ENCODE measurements around the gene TOP2B.

The TOP2B gene

DNA sequence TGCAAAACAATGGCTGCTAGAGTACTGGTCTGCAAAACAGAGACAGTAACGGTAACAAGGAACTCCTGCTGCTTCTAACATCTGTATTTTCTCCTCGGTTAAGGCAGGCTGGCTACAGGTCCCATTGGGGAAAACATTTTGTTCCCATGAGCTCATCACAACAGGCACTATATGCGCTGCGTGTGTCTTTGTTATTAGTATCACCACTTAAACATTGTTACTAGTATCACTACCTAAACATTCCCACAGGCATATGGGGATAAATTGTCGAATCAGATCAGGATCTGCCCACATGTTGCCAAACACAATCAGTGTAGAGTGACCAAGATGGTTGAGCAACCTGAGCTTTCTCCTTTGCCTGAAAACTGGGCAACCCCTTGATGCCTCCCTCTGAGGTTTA, 77.2 kb downstream of the TOP2B start:
- TF ChIP-seq HOXD13 (CRISPR knock-in tag; IDR thresholded peaks at IDR 0.05; ENCODE audit: borderline replicate concordance) (no peak), ZNF121 (tag by site-specific recombination; IDR thresholded peaks at IDR 0.05) (no peak), SP2 (tag by site-specific recombination; IDR thresholded peaks at IDR 0.05) (no peak), GFI1B (tag by site-specific recombination; IDR thresholded peaks at IDR 0.05) (no peak), ZNF354C (tag by site-specific recombination; IDR thresholded peaks at IDR 0.05; ENCODE audit: borderline replicate concordance, low read depth) (no peak), ZSCAN23 (tag by site-specific recombination; IDR thresholded peaks at IDR 0.05) (no peak), KLF17 (tag by site-specific recombination; IDR thresholded peaks at IDR 0.05) (no peak), ZNF521 (tag by site-specific recombination; IDR thresholded peaks at IDR 0.05) (no peak), ZNF510 (tag by site-specific recombination; IDR thresholded peaks at IDR 0.05; ENCODE audit: insufficient replicate concordance) (no peak), ZNF514 (tag by site-specific recombination; IDR thresholded peaks at IDR 0.05) (no peak), EGR2 (tag by site-specific recombination; IDR thresholded peaks at IDR 0.05; ENCODE audit: low read depth) (no peak), ZNF624 (tag by site-specific recombination; IDR thresholded peaks at IDR 0.05) (no peak), ZNF19 (tag by site-specific recombination; IDR thresholded peaks at IDR 0.05; ENCODE audit: low read depth) (no peak), ZNF174 (tag by site-specific recombination; IDR thresholded peaks at IDR 0.05) (no peak)
- TF ChIP-seq, protein P1, sequence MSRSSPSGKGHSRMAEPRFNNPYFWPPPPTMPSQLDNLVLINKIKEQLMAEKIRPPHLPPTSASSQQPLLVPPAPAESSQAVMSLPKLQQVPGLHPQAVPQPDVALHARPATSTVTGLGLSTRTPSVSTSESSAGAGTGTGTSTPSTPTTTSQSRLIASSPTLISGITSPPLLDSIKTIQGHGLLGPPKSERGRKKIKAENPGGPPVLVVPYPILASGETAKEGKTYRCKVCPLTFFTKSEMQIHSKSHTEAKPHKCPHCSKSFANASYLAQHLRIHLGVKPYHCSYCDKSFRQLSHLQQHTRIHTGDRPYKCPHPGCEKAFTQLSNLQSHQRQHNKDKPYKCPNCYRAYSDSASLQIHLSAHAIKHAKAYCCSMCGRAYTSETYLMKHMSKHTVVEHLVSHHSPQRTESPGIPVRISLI (tag by site-specific recombination; IDR thresholded peaks at IDR 0.05): no peak
- TF ChIP-seq, protein P2, sequence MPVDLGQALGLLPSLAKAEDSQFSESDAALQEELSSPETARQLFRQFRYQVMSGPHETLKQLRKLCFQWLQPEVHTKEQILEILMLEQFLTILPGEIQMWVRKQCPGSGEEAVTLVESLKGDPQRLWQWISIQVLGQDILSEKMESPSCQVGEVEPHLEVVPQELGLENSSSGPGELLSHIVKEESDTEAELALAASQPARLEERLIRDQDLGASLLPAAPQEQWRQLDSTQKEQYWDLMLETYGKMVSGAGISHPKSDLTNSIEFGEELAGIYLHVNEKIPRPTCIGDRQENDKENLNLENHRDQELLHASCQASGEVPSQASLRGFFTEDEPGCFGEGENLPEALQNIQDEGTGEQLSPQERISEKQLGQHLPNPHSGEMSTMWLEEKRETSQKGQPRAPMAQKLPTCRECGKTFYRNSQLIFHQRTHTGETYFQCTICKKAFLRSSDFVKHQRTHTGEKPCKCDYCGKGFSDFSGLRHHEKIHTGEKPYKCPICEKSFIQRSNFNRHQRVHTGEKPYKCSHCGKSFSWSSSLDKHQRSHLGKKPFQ (tag by site-specific recombination; IDR thresholded peaks at IDR 0.05): no peak
- ChIA-PET CTCF (no interaction called here), POLR2A (interaction anchor here (0.5 kb wide), 1 partner anchor 1076 kb away, joined by 3 read pairs; no protein-coding TSS in a partner anchor)
- H3K4me3 ChIP-seq (ENCODE audit: low read depth, low read length): no peak overlapping the region
- H3K27ac ChIP-seq (ENCODE audit: extremely low read depth, low read depth, low read length): no peak overlapping the region
- no peaks in the 10 kb centered on the region for H3K9me3 ChIP-seq (ENCODE audit: control insufficient read depth, insufficient read depth, low read depth, low read length)
- H3K36me3 ChIP-seq (ENCODE audit: control insufficient read depth in 2 of 2, insufficient read depth in 1 of 2, low read length in 2 of 2): no peaks in the 10 kb centered on the region
- no peaks in the 10 kb centered on the region for H3K4me1 ChIP-seq (ENCODE audit: control insufficient read depth, insufficient read depth, low read length)

GRCh38 chr3:25587094-25587493, 77.6 kb downstream of the TOP2B start:
- CTCF ChIA-PET: no interaction called here

More at GRCh38 chr3:25587094-25587493, 77.6 kb downstream of the TOP2B start:
- POLR2A ChIA-PET: no interaction called here
- no peak overlapping the region for H3K27ac ChIP-seq (ENCODE audit: extremely low read depth, low read depth, low read length)
- H3K4me1 ChIP-seq (ENCODE audit: control insufficient read depth, insufficient read depth, low read length): no peaks in the 10 kb centered on the region
- no peak for TF ChIP-seq ZNF211 (tag by site-specific recombination; IDR thresholded peaks at IDR 0.05; ENCODE audit: low read depth)
- TF ChIP-seq, protein P2 (tag by site-specific recombination; IDR thresholded peaks at IDR 0.05): no peak
- no peaks in the 10 kb centered on the region for H3K9me3 ChIP-seq (ENCODE audit: control insufficient read depth, insufficient read depth, low read depth, low read length)
- H3K4me3 ChIP-seq (ENCODE audit: low read depth, low read length): no peak overlapping the region
- no peaks in the 10 kb centered on the region for H3K36me3 ChIP-seq (ENCODE audit: control insufficient read depth in 2 of 2, insufficient read depth in 1 of 2, low read length in 2 of 2)

Measured in HEK293 (cell line).